ENCODE results near the gene HOXB13.
"Not testable (repeated sequence)": the region's sequence is repeated elsewhere in the genome, so short reads cannot be mapped to it uniquely, and the experiment has no call there.

Gene HOXB13

DNA sequence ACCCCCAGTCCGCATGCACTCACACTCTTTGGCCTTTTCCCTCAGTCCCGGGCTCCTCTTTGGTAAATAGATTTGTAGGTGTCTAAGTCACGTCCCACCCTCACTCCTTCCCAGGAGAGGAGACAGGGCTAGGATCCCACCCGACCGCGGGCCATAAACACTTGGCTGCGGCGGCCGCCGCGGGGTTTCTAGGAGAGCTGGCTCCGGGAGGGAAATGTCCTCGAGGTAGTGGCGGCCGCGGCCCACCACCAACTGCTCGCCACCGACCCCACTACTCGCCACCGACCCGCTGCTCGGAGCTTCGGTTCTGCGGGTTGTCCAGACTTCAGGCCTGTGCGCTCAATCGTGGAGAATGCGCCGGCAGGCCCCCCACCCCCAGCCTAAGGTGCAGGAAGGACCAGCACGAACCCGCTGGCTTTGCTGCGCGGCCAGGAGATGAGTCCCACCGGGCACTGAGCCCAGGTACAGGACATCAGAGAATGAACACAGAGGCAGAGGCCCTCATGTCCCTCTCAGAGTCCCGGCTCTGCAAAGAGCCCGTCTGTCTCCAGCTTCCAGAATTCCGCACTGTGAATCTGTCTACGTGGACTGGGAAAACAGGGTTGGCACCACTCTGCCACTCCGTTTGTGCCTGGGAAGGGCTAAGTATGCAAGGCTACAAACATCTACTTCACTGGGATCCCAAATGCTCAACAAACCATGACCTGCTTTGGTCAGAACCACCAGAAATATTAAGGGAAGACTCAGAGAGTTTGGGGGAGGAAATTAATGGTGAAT is 3.1 kb downstream of the HOXB13 start:
- DNase-seq: no peak

DNA sequence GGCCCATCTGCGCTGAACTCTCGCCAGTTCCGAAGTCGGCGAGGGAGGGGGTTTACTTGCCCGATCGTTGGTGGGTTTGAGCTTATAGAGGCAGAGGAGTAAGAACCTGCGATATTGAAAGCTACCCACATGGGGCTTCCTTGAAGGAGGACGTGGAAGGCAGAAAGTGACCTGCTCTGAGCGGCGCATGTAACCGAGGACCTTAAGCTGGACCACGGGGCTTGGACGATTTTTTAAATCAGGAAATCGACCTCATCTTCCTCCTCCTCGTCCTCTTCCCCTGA is 3.6 kb downstream of the HOXB13 start:
- DNase-seq: no peak

DNA sequence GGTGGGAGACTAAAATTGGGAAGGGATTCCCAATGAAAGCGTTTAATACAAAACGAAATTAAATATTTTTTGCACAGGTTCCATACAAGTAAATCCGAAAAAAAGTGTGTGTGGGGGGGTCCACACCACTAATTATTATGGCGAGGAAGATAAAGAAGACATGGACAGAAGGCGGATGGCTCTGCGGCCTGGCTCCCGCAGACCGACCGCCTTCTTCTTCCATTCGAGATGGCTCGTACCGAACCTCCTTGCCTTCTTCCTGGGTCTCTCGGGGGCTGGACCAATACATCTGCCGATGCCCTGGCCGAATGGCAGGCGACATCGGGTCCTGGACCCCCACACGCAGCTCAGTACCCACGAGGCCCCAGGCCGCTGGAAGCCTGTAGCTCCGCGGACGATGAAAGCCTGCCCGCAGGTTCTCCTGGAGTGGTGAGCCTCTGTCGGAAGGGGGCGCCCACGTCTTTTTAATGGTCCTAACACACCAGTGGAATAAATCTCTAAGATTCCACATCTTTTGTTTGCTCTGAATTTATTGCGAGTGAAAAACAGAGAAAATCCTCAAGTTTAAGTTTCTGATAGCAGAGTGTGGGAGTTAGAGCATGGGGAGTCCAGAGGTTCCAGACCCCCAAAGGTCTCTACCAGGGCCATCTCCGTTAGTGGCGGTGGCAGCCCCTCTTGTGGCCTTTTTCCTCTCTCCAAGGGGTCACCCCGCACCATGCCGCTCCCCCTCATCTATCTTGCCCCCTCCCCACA is 4.1 kb downstream of the HOXB13 start:
- DNase-seq: peak; percentile 49

DNA sequence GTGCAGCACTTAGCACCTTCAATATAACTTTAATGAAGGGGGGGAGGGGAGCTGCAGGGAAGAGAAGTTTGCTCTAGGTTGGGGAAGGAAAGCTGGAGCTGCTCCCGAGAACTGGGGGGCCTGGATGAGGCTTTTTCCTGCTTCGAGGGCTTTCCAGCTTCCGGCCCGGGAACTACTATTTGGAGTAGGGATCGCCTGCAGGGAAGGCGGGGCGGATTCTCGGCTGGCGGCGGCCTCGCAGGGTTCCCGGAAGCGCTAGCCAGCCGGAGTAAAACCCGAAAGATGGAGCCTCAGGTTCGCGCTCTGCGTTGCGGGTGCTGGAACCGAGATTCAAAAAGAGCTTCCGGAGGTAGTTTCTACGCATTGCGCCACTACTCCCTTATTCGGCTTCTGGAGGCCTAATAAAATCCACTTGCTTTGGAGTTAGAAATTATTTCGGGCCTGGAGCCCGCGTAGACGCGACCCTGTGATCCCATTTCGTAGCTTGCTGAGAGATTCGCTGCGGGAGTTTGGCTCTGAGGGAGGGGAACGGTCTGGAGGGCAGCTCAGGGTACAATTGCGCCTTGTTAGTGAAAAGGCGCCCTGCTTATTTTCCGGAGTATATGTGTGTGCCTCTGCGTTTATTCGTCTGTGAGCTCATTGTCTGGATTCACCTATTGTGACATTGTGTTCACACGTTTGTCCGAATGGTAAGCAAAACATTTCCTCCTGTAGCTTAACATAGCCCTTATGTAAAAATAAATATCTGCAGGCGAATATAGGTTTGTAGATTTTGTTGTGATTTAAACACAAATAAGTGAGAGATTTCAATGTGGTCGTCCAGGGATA is 4.9 kb downstream of the HOXB13 start:
- DNase-seq: no peak

DNA sequence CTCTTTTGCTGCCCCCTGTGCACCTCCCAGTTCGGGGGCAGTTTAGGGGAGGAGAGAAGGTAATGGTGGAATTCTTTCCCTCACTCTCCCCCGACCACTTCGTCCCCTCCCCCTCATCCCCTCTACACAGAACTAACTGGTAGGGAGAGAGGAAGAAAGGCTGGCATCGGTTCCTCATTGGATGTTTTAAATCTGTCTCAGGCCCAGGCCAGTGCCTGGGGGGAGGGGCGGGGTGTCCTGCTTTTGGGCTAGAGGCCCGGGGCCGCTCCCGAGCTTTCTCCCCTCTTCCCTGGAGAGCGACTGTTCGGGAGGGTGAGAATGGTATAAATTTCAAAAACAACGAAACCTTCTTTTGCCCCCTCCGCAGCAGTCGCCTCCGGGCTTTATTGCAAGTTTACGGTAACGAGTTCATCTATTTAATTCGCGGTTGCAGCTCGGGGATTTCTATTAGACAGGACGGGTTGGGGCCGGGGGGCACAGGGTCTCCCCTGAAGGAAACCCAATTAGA is 5.6 kb downstream of the HOXB13 start, which contains the start of gene PRAC2:
PRAC2 (plus strand) TSS at position 271 of the 508 bp plus-strand sequence. CDS start 1,226 bp downstream, outside the sequence.
- no peak for DNase-seq

GRCh38 chr17:48722201-48722907 is 6.2 kb downstream of the HOXB13 start, which contains the start of gene PRAC1:
TSS of gene PRAC1 (minus strand) at chr17:48722518. CDS start at chr17:48722392, 126 bp downstream.
- no peak for DNase-seq

- DNase-seq: no peak
These were observed 7.5 kb downstream of the HOXB13 start for GRCh38 chr17:48721009-48721402.

DNA sequence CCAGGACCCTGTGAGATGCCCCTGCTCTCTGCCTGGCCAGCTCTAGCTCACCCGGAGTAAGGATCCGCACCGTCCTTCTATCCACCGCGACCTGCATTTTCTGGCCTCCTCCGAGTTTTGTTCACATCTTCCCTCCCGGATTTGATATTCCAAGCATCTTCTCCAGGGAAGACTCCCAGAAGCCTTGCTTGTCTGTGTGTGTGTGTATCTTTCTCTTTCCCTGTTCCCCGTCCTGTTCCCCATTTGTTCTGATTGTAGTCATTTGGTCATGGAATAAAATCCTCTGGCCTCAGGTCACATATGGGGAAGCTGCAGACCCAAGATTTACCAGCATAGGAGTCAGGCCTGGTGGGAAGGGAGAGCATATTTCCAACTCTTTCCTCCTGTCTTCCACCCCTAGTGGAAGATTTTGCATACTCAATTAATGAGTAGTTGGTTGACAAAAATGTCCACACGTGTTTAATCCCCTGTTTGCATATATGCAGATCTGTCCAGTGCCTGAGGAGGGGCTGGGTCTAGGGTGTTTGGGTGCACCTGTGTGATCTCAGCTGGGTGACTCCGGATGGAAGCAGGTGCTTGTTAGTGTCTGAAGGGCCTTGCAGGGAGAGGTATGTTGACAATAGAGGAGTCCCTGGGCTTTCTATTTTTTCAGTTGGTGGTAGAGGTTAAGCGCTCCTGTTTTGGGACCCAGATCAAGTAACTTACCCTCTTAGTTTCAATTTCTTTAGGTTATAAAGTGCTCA is 8.1 kb downstream of the HOXB13 start:
- DNase-seq: no peak

- DNase-seq: no peak
These were observed 8.8 kb downstream of the HOXB13 start for GRCh38 chr17:48719642-48720265.

GRCh38 chr17:48718761-48719641 is 9.5 kb downstream of the HOXB13 start:
- no peak for DNase-seq

- DNase-seq: no peak
These were observed 10.3 kb downstream of the HOXB13 start for GRCh38 chr17:48718227-48718760.

DNA sequence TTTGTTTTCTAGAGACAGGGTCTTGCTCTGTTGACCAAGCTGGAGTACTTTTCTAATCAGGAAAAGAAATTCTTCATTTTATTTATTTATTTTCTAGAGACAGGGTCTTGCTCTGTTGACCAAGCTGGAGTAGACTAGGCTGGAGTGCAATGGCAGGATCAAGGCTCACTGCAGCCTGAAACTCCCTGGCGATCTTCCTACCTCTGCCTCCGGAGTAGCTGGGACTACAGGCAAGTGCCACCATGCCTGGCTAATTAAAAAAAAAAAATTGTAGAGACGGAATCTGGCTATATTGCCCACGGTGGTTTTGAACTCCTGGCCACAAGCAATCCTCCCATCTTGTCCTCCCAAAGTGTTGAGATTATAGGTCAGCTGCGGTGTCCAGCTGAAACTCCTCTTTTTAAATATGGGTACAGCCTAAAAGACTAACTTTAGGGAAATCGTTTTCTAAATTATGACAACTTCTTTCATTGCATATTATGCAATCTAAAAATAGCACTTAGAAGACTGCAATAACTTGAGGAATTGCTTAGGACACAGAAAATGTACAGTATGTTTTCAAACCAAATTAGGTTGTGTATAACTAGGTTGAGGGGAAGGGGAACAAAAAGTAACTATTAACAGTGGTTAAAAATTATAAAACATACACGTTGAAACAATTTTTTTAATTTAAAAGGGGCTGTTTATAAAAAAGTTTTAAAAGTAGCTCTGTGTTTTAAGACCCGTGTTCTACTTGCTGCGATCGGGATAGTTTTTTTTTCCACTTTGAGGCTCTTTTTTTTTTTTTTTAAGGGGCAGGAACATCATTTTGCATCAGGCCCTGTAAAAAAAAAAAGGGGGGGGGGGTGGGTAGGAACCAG is 11.0 kb downstream of the HOXB13 start:
- DNase-seq: no peak

DNA sequence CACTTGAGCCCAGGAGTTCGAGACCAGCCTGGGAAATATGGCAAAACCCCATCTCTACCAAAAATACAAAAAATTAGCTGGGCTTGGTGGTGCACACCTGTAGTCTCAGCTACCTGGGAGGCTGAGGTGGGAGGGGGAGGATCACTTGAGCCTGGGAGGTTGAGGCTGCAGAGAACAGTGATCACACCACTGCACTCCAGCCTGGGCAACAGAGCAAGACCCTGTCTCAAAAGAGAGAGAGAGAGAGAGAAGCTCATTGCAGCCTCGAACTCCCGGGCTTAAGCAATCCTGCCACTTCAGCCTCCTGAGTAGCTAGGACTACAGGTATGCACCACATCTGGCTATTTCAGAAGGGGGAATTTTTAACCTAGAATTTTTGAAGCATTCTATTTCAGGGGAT is 12.0 kb downstream of the HOXB13 start:
- DNase-seq: not testable (repeated sequence)

GRCh38 chr17:48715496-48716399 is 12.8 kb downstream of the HOXB13 start:
- DNase-seq: no peak

- no peak for DNase-seq
These were observed 17.4 kb downstream of the HOXB13 start for GRCh38 chr17:48711128-48711527.

DNA sequence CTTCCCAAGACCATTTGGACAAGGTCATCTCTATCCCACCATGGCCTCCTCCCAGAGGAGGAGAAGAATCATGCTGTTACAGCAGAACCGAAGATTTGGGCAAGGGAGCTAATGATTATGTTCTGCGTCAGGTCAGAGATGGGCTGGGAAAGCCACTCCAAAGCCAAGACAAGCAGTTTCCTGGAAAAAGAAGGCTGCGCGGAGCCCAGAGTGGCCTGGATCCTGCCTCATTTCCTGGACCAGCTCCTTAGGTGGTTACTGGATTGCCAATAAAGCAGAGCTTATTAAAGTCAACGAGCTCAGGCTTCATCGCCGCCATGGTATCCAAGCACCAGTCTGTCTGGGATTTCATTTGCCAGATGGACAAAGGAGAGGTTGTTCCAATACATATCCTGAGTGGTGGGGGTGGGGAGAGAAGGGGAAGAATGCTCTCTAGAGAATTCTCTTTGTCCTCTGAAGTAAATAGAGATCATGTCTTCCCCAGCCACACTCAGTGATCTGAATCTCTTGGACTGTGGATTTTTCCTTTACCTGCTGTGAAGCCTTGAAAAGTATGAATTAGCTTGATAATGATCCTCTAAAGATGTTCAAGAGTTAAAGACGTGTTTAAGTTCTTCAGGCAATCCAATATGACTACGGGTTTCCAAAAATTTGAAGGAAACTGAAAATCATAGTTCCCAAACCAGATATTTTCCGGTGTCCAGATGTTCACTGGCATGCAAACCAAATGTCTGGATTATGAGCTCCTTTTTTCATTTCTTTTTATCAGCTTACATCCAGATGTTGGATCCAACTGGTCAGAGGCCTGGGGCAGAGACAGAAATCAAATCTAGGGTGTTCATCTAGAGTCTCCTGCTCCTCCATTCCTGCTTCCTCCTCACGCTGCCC is 23.9 kb downstream of the HOXB13 start:
- no peak for DNase-seq
